Measurements from ENCODE around the gene KLHL40. TPM values are rescaled to one million over a fixed set of nuclear protein-coding genes. Genes with fewer than 3 reads are reported as not detected.

KLHL40 gene
- total and polyA plus RNA-seq, 8 donors = not detected

GRCh38 chr3:42674146-42674545, 11.2 kb upstream of the KLHL40 start:
- intact Hi-C loops (cut with DNase I) = no loop called here
- H3K27ac ChIP-seq = no peak overlapping the region
- H3K4me3 ChIP-seq = no peak overlapping the region
- no peaks in the 10 kb centered on the region for H3K36me3 ChIP-seq
- no peaks in the 10 kb centered on the region for H3K27me3 ChIP-seq
- TF ChIP-seq CTCF (IDR thresholded peaks at IDR 0.05) = no peak
- no peaks in the 10 kb centered on the region for H3K9me3 ChIP-seq
- ATAC-seq = no peak
- H3K4me1 ChIP-seq = no peaks in the 10 kb centered on the region
- no peak for DNase-seq

GRCh38 chr3:42675909-42676308, 9.4 kb upstream of the KLHL40 start:
- H3K4me3 ChIP-seq = no peak overlapping the region
- H3K9me3 ChIP-seq = no peaks in the 10 kb centered on the region
- H3K27ac ChIP-seq = no peak overlapping the region
- no peaks in the 10 kb centered on the region for H3K4me1 ChIP-seq
- H3K27me3 ChIP-seq = no peaks in the 10 kb centered on the region
- TF ChIP-seq CTCF (IDR thresholded peaks at IDR 0.05) = no peak
- DNase-seq (no peak), ATAC-seq (no peak)
- H3K36me3 ChIP-seq = no peaks in the 10 kb centered on the region
- intact Hi-C loops (cut with DNase I) = no loop called here

- intact Hi-C loops (cut with DNase I) = no loop called here
Observed at GRCh38 chr3:42678447-42678846, 6.9 kb upstream of the KLHL40 start.

GRCh38 chr3:42680271-42680670, 5.1 kb upstream of the KLHL40 start:
- H3K36me3 ChIP-seq = no peaks in the 10 kb centered on the region
- peaks cover 0 to 4% of the 10 kb centered on the region in 2 donors for H3K4me1 ChIP-seq
- no peaks in the 10 kb centered on the region for H3K9me3 ChIP-seq
- H3K4me3 ChIP-seq = no peak overlapping the region
- no peak overlapping the region for H3K27ac ChIP-seq
- peaks cover 0 to 8% of the 10 kb centered on the region in 2 donors for H3K27me3 ChIP-seq
- ATAC-seq (no peak), DNase-seq (no peak)
- no peak for TF ChIP-seq CTCF (IDR thresholded peaks at IDR 0.05)
- intact Hi-C loops (cut with DNase I) = no loop called here

More at GRCh38 chr3:42678447-42678846, 6.9 kb upstream of the KLHL40 start:
- ATAC-seq = no peak
- H3K27ac ChIP-seq = no peak overlapping the region
- no peak for TF ChIP-seq CTCF (IDR thresholded peaks at IDR 0.05)
- H3K36me3 ChIP-seq = no peaks in the 10 kb centered on the region
- no peaks in the 10 kb centered on the region for H3K9me3 ChIP-seq
- no peaks in the 10 kb centered on the region for H3K4me1 ChIP-seq
- peak in 1 of 4 donors; percentile 7 for DNase-seq
- H3K4me3 ChIP-seq = no peak overlapping the region
- no peaks in the 10 kb centered on the region for H3K27me3 ChIP-seq

GRCh38 chr3:42680806-42681205, 4.5 kb upstream of the KLHL40 start:
- peaks cover 2 to 13% of the 10 kb centered on the region in 2 donors for H3K27me3 ChIP-seq
- TF ChIP-seq CTCF (IDR thresholded peaks at IDR 0.05) = no peak
- no peak overlapping the region for H3K27ac ChIP-seq
- H3K9me3 ChIP-seq = no peaks in the 10 kb centered on the region
- H3K36me3 ChIP-seq = no peaks in the 10 kb centered on the region
- no peak for ATAC-seq
- H3K4me1 ChIP-seq = peaks cover under 1 to 6% of the 10 kb centered on the region in 2 donors
- H3K4me3 ChIP-seq = no peak overlapping the region
- DNase-seq = no peak
- intact Hi-C loops (cut with DNase I) = no loop called here
